B cell (primary cell): ENCODE data around the gene MAGI2. TPM values are rescaled to one million over a fixed set of nuclear protein-coding genes. Genes with fewer than 3 reads are reported as not detected.
"Not testable (repeated sequence)": the region's sequence is repeated elsewhere in the genome, so short reads cannot be mapped to it uniquely, and the experiment has no call there.

Experiments used
- ATAC-seq: fragments of 200-7000 bp; cut with Tn5 transposase; one replicate; pipeline ENCODE4 v1.10.0; 2021; ENCODE audit warnings: low read depth, mild to moderate bottlenecking, moderate number of reproducible peaks, moderate library complexity
- CTCF ChIA-PET: fragments of 350-600 bp; sonication (Branson Sonifier 250); formaldehyde crosslinking; loops from one replicate; lab custom pipeline; 2021; ENCODE audit warnings: antibody characterized with exemption, inconsistent platforms; lab: Charles Lee
- POLR2A ChIA-PET: fragments of 350-600 bp; sonication (Branson Sonifier 250); formaldehyde crosslinking; loops from one replicate; lab custom pipeline; 2021; ENCODE audit warnings: antibody characterized with exemption; lab: Charles Lee
- DNase-seq: peaks from one replicate; pipeline ENCODE4 v3.0.0; 2013
- H2AFZ ChIP-seq: 2 replicates; pipeline ENCODE4 v1.6.1; 2012; ENCODE audit warnings: mild to moderate bottlenecking, low read depth, low read length; ENCODE audit not compliant: insufficient read depth, poor library complexity, severe bottlenecking
- H3K27ac ChIP-seq, 2 donors: 1 replicate in 1 of 2; 2 replicates in 1 of 2; pipeline ENCODE4 v1.5.1; 2012 to 2013; ENCODE audit warnings: low read length in 2 of 2, mild to moderate bottlenecking in 2 of 2, moderate library complexity in 1 of 2
- H3K27me3 ChIP-seq, 4 experiments: fragments of 200-600 bp in 1 of 4; sonication (generic) in 1 of 4; replicated peaks in 1 of 4; 1 replicate in 2 of 4; 2 replicates in 2 of 4; pipeline versions ENCODE4 v1.6.1 to v1.7.0; 2013 to 2016; ENCODE audit warnings: low read length in 3 of 4, mild to moderate bottlenecking in 2 of 4, mixed read lengths in 1 of 4, moderate library complexity in 1 of 4; ENCODE audit not compliant: insufficient read depth in 4 of 4, control insufficient read depth in 3 of 4; ENCODE audit errors: control extremely low read depth in 1 of 4
- H3K36me3 ChIP-seq, 2 experiments: replicated peaks in 1 of 2; 1 replicate in 1 of 2; 2 replicates in 1 of 2; pipeline versions ENCODE4 v1.6.1 to v1.7.1; 2013; ENCODE audit warnings: low read length in 1 of 2; ENCODE audit not compliant: insufficient read depth in 2 of 2, control insufficient read depth in 1 of 2; ENCODE audit errors: control extremely low read depth in 1 of 2, extremely low read depth in 1 of 2
- H3K4me1 ChIP-seq, 2 donors: fragments of 200-600 bp in 1 of 2; sonication (generic) in 1 of 2; 1 replicate in 1 of 2; 2 replicates in 1 of 2; pipeline versions ENCODE4 v1.5.1 to v1.6.1; 2013 to 2017; ENCODE audit warnings: low read length in 2 of 2; ENCODE audit not compliant: control insufficient read depth in 2 of 2, insufficient read depth in 2 of 2
- H3K4me2 ChIP-seq: replicated peaks from 2 replicates; pipeline ENCODE3; 2012; ENCODE audit warnings: mild to moderate bottlenecking, low read depth, low read length; ENCODE audit not compliant: poor library complexity, severe bottlenecking
- H3K4me3 ChIP-seq, 5 experiments: fragments of 200-600 bp in 1 of 5; sonication (generic) in 1 of 5; 1 replicate in 3 of 5; 2 replicates in 2 of 5; pipeline versions ENCODE4 v1.5.1 to v1.7.0; 2011 to 2016; ENCODE audit warnings: low read length in 4 of 5, mild to moderate bottlenecking in 4 of 5, low read depth in 2 of 5, control low read depth in 1 of 5, moderate library complexity in 1 of 5; ENCODE audit not compliant: insufficient read depth in 1 of 5; ENCODE audit errors: control extremely low read depth in 1 of 5, extremely low read depth in 1 of 5
- H3K79me2 ChIP-seq: fragments of 200-600 bp; sonication (generic); one replicate; pipeline ENCODE4 v1.6.0; 2016; ENCODE audit warnings: low read length; ENCODE audit not compliant: control insufficient read depth, insufficient read depth
- H3K9ac ChIP-seq: fragments of 200-600 bp; sonication (generic); 2 replicates; pipeline ENCODE4 v1.6.1; 2017; ENCODE audit warnings: mild to moderate bottlenecking, low read length, moderate library complexity
- H3K9me3 ChIP-seq, 3 donors: one replicate each; pipeline versions ENCODE4 v1.6.1 to v1.7.1; 2013; ENCODE audit warnings: low read length in 2 of 3; ENCODE audit not compliant: control insufficient read depth in 2 of 3, insufficient read depth in 1 of 3; ENCODE audit errors: control extremely low read depth in 1 of 3
- H4K20me1 ChIP-seq: 2 replicates; pipeline ENCODE4 v1.6.0; 2012; ENCODE audit warnings: mild to moderate bottlenecking, low read length; ENCODE audit not compliant: insufficient read depth, control insufficient read depth, poor library complexity, severe bottlenecking
- H3K27ac Mint-ChIP-seq: one replicate; pipeline ENCODE4 v1.8.0; 2021; ENCODE audit warnings: mixed read lengths
- H3K27me3 Mint-ChIP-seq: one replicate; pipeline ENCODE4 v1.8.0; 2021; ENCODE audit warnings: mixed read lengths
- H3K4me1 Mint-ChIP-seq: one replicate; pipeline ENCODE4 v1.8.0; 2021; ENCODE audit warnings: mixed read lengths
- H3K4me3 Mint-ChIP-seq: one replicate; pipeline ENCODE4 v1.8.0; 2021; ENCODE audit warnings: mixed read lengths
- H3K9me3 Mint-ChIP-seq: one replicate; pipeline ENCODE4 v1.8.0; 2022; ENCODE audit warnings: mixed read lengths; ENCODE audit not compliant: insufficient read depth
- WGBS: methylation state at CpG from one replicate; pipeline ENCODE4 v1.1.5; 2013; ENCODE audit warnings: missing lambda C conversion rate; ENCODE audit not compliant: insufficient coverage; 5-methylcytosine and 5-hydroxymethylcytosine counted together
- intact Hi-C: fragments of 100-400 bp; cut with micrococcal nuclease; formaldehyde crosslinking; loops from one replicate; pipeline ENCODE4 v1.10.0; 2022
- polyA plus RNA-seq: library from polyadenylated mRNA; depleted of rRNA; stranded (reverse); fragments of >200 nt; gene quantifications from 2 replicates; pipeline ENCODE4 v1.2.3, GENCODE V29; 2012
- total RNA-seq, 2 donors: library from RNA; stranded (reverse); fragments of 120-200 nt in 1 of 2; gene quantifications; 1 replicate in 1 of 2; 2 replicates in 1 of 2; pipeline versions ENCODE4 v1.2.3 to v1.2.4, GENCODE V29; 2013 to 2022
- TF ChIP-seq, protein P1 (sequence below): fragments of 200-600 bp; IDR thresholded peaks from one replicate; pipeline ENCODE4 v1.8.0; 2022; ENCODE audit warnings: antibody characterized with exemption, mild to moderate bottlenecking

MAGI2 gene
- total and polyA plus RNA-seq, 2 donors (not counting 1 experiment from before 2014, with no cell fraction given): 0.16 to 0.64 TPM

GRCh38 chr7:78289471-78289870 lies 1164.0 kb downstream of the MAGI2 start:
- H3K36me3 ChIP-seq, POLR2A ChIA-PET, H3K79me2 ChIP-seq, H3K4me3 Mint-ChIP-seq, H3K4me3 ChIP-seq, H3K27me3 ChIP-seq, H3K4me1 Mint-ChIP-seq, H3K9me3 Mint-ChIP-seq, intact Hi-C loops, H4K20me1 ChIP-seq, H3K9me3 ChIP-seq, ATAC-seq, H3K4me2 ChIP-seq, H3K4me1 ChIP-seq, DNase-seq, H3K9ac ChIP-seq, H2AFZ ChIP-seq, H3K27ac ChIP-seq, CTCF ChIA-PET, H3K27ac Mint-ChIP-seq: not testable (repeated sequence)
- WGBS: no CpG with 5 or more reads among the region's 3 CpGs
- H3K27me3 Mint-ChIP-seq: peaks cover 15% of the 10 kb centered on the region

- no peaks in the 10 kb centered on the region for H3K4me1 Mint-ChIP-seq
- H3K36me3 ChIP-seq: no peaks in the 10 kb centered on the region
- no peaks in the 10 kb centered on the region for H3K79me2 ChIP-seq
- intact Hi-C loops: no loop called here
- H3K9me3 ChIP-seq: no peaks in the 10 kb centered on the region
- no peak overlapping the region for H2AFZ ChIP-seq
- H3K4me1 ChIP-seq: no peaks in the 10 kb centered on the region
- no peak overlapping the region for H3K9ac ChIP-seq
- H3K27me3 ChIP-seq: no peaks in the 10 kb centered on the region
- 38% methylated on average over 3 of the region's 4 CpGs for WGBS
- POLR2A ChIA-PET: no interaction called here
- no peaks in the 10 kb centered on the region for H4K20me1 ChIP-seq
- H3K4me3 ChIP-seq: no peak overlapping the region
- H3K27me3 Mint-ChIP-seq: peaks cover 15% of the 10 kb centered on the region
- ATAC-seq (no peak), DNase-seq (no peak)
- no peak overlapping the region for H3K4me3 Mint-ChIP-seq
- no peak overlapping the region for H3K4me2 ChIP-seq
- H3K27ac Mint-ChIP-seq: no peak overlapping the region
- no peaks in the 10 kb centered on the region for H3K9me3 Mint-ChIP-seq
- H3K27ac ChIP-seq: no peak overlapping the region
- CTCF ChIA-PET: no interaction called here
- TF ChIP-seq, protein P1, sequence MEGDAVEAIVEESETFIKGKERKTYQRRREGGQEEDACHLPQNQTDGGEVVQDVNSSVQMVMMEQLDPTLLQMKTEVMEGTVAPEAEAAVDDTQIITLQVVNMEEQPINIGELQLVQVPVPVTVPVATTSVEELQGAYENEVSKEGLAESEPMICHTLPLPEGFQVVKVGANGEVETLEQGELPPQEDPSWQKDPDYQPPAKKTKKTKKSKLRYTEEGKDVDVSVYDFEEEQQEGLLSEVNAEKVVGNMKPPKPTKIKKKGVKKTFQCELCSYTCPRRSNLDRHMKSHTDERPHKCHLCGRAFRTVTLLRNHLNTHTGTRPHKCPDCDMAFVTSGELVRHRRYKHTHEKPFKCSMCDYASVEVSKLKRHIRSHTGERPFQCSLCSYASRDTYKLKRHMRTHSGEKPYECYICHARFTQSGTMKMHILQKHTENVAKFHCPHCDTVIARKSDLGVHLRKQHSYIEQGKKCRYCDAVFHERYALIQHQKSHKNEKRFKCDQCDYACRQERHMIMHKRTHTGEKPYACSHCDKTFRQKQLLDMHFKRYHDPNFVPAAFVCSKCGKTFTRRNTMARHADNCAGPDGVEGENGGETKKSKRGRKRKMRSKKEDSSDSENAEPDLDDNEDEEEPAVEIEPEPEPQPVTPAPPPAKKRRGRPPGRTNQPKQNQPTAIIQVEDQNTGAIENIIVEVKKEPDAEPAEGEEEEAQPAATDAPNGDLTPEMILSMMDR: no peak
Measured at GRCh38 chr7:78284945-78285344, 1168.5 kb downstream of the MAGI2 start.
